IMR-90 (cell line): Measurements from ENCODE around the gene SLC2A13. TPM values are rescaled to one million over a fixed set of nuclear protein-coding genes. Genes with fewer than 3 reads are reported as not detected.

Experiments used
- ATAC-seq: fragments of 200-7000 bp; cut with Tn5 transposase; 2 replicates; pipeline ENCODE4 v1.9.1; 2020; ENCODE audit warnings: low read depth, mild to moderate bottlenecking, moderate library complexity
- BruUV-seq: library from RNA; stranded (reverse); fragments of 400-500 nt; replicated peaks from 2 replicates; lab custom pipeline; 2021; lab: Mats Ljungman, UMichigan
- CTCF ChIA-PET: fragments of 300-600 bp; formaldehyde crosslinking; extraction: SDS; loops from one replicate; lab custom pipeline; 2021; ENCODE audit warnings: antibody characterized with exemption; lab: Yijun Ruan, JAX
- POLR2A ChIA-PET: fragments of 300-600 bp; sonication (Branson Sonifier 250); formaldehyde crosslinking; loops from one replicate; lab custom pipeline; 2022; ENCODE audit warnings: antibody characterized with exemption; ENCODE audit not compliant: unreplicated experiment; lab: Charles Lee
- DNase-seq: peaks from one replicate; pipeline ENCODE4 v3.0.0; 2013
- H2AFZ ChIP-seq: replicated peaks from 2 replicates; pipeline ENCODE3; 2013; ENCODE audit warnings: low read length, mild to moderate bottlenecking; ENCODE audit not compliant: poor library complexity
- H2AK5ac ChIP-seq: 2 replicates; pipeline ENCODE4 v1.6.1; 2013; ENCODE audit warnings: low read depth, low read length, inconsistent platforms
- H2AK9ac ChIP-seq: replicated peaks from 2 replicates; pipeline ENCODE3; 2013; ENCODE audit warnings: mild to moderate bottlenecking, low read depth, low read length, moderate library complexity; ENCODE audit not compliant: poor library complexity
- H2BK120ac ChIP-seq: 2 replicates; pipeline ENCODE4 v1.6.1; 2013; ENCODE audit warnings: low read depth, low read length, inconsistent platforms
- H2BK15ac ChIP-seq: 3 replicates; pipeline ENCODE4 v1.6.1; 2013; ENCODE audit warnings: low read depth, low read length, inconsistent platforms
- H2BK20ac ChIP-seq: 2 replicates; pipeline ENCODE4 v1.6.1; 2013; ENCODE audit warnings: low read depth, mild to moderate bottlenecking, inconsistent platforms, low read length, moderate library complexity
- H2BK5ac ChIP-seq: 2 replicates; pipeline ENCODE4 v1.6.1; 2013; ENCODE audit warnings: mild to moderate bottlenecking, low read depth, low read length, inconsistent platforms; ENCODE audit not compliant: poor library complexity, severe bottlenecking
- H3K14ac ChIP-seq: replicated peaks from 2 replicates; pipeline ENCODE4 v1.6.1; 2013; ENCODE audit warnings: low read depth, low read length, inconsistent platforms
- H3K18ac ChIP-seq: 2 replicates; pipeline ENCODE4 v1.6.1; 2013; ENCODE audit warnings: low read depth, low read length, control low read depth
- H3K23ac ChIP-seq: 2 replicates; pipeline ENCODE4 v1.6.1; 2013; ENCODE audit warnings: low read depth, low read length, inconsistent platforms
- H3K27ac ChIP-seq: 2 replicates; pipeline ENCODE4 v1.5.1; 2013; ENCODE audit warnings: mild to moderate bottlenecking, control low read depth, low read length; ENCODE audit not compliant: insufficient read depth
- H3K27me3 ChIP-seq: 2 replicates; pipeline ENCODE4 v1.6.1; 2013; ENCODE audit warnings: low read length; ENCODE audit not compliant: control insufficient read depth, insufficient read depth
- H3K36me3 ChIP-seq: 2 replicates; pipeline ENCODE4 v1.6.1; 2013; ENCODE audit warnings: low read length, mixed read lengths; ENCODE audit not compliant: control insufficient read depth, insufficient read depth
- H3K4ac ChIP-seq: 2 replicates; pipeline ENCODE4 v1.6.1; 2013; ENCODE audit warnings: low read depth, low read length, inconsistent platforms
- H3K4me1 ChIP-seq: 2 replicates; pipeline ENCODE4 v1.6.1; 2013; ENCODE audit warnings: low read length, mixed read lengths; ENCODE audit not compliant: control insufficient read depth, insufficient read depth
- H3K4me2 ChIP-seq: 2 replicates; pipeline ENCODE4 v1.6.1; 2013; ENCODE audit warnings: low read depth, mild to moderate bottlenecking, control low read depth, low read length, moderate library complexity
- H3K4me3 ChIP-seq: 2 replicates; pipeline ENCODE4 v1.5.1; 2013; ENCODE audit warnings: low read depth, mild to moderate bottlenecking, control low read depth, low read length, moderate library complexity; ENCODE audit not compliant: insufficient read depth
- H3K56ac ChIP-seq: 2 replicates; pipeline ENCODE4 v1.6.1; 2013; ENCODE audit warnings: low read length, inconsistent platforms; ENCODE audit not compliant: insufficient read depth; ENCODE audit errors: extremely low read depth
- H3K79me1 ChIP-seq, 2 experiments: 2 replicates each; pipeline ENCODE4 v1.6.1; 2013; ENCODE audit warnings: low read length in 2 of 2, inconsistent platforms in 1 of 2, low read depth in 1 of 2
- H3K9ac ChIP-seq: 2 replicates; pipeline ENCODE4 v1.6.1; 2013; ENCODE audit warnings: low read depth, low read length, control low read depth
- H3K9me1 ChIP-seq: 2 replicates; pipeline ENCODE4 v1.6.1; 2013; ENCODE audit warnings: low read length, inconsistent platforms; ENCODE audit not compliant: insufficient read depth
- H3K9me3 ChIP-seq: 2 replicates; pipeline ENCODE4 v1.6.1; 2013; ENCODE audit warnings: low read length; ENCODE audit not compliant: control insufficient read depth, insufficient read depth
- H4K20me1 ChIP-seq: 2 replicates; pipeline ENCODE4 v1.6.1; 2013; ENCODE audit warnings: low read length, inconsistent platforms; ENCODE audit not compliant: insufficient read depth
- H4K5ac ChIP-seq: 2 replicates; pipeline ENCODE4 v1.6.1; 2013; ENCODE audit warnings: mild to moderate bottlenecking, low read depth, low read length, control low read depth
- H4K8ac ChIP-seq, 2 experiments: 2 replicates each; pipeline ENCODE4 v1.6.1; 2013; ENCODE audit warnings: low read depth in 2 of 2, low read length in 2 of 2, control low read depth in 1 of 2, inconsistent platforms in 1 of 2
- H4K91ac ChIP-seq: 2 replicates; pipeline ENCODE4 v1.6.1; 2013; ENCODE audit warnings: low read depth, low read length, inconsistent platforms; ENCODE audit not compliant: insufficient read depth
- CHD1 ChIP-seq: IDR thresholded peaks from 2 replicates; pipeline ENCODE4 v1.6.1; 2012; ENCODE audit warnings: low read depth, low read length, improper control_type of control experiment
- FOS ChIP-seq: fragments of 150-350 bp; IDR thresholded peaks from 2 replicates; pipeline ENCODE4 v1.6.1; 2016; ENCODE audit warnings: low read depth, low read length
- MAFK ChIP-seq: IDR thresholded peaks from 2 replicates; pipeline ENCODE4 v1.6.1; 2012; ENCODE audit warnings: low read depth, low read length, improper control_type of control experiment
- MAZ ChIP-seq: IDR thresholded peaks from 2 replicates; pipeline ENCODE4 v1.6.1; 2012; ENCODE audit warnings: low read depth, mild to moderate bottlenecking, low read length, improper control_type of control experiment, moderate library complexity, borderline replicate concordance
- MXI1 ChIP-seq: IDR thresholded peaks from 2 replicates; pipeline ENCODE4 v1.6.1; 2012; ENCODE audit warnings: low read depth, mild to moderate bottlenecking, low read length, moderate library complexity, borderline replicate concordance
- POLR2A ChIP-seq: IDR thresholded peaks from 2 replicates; pipeline ENCODE4 v1.6.1; 2012; ENCODE audit warnings: mild to moderate bottlenecking, low read depth, low read length
- RAD21 ChIP-seq: IDR thresholded peaks from 2 replicates; pipeline ENCODE4 v1.6.1; 2012; ENCODE audit warnings: low read length, improper control_type of control experiment
- RFX5 ChIP-seq: IDR thresholded peaks from 2 replicates; pipeline ENCODE4 v1.8.0; 2012; ENCODE audit warnings: low read depth, mild to moderate bottlenecking, low read length, moderate library complexity
- SMC3 ChIP-seq: fragments of 150-350 bp; IDR thresholded peaks from 2 replicates; pipeline ENCODE4 v1.6.1; 2016; ENCODE audit warnings: low read depth, mild to moderate bottlenecking, antibody characterized with exemption, low read length, moderate library complexity
- USF2 ChIP-seq: fragments of 150-350 bp; IDR thresholded peaks from 2 replicates; pipeline ENCODE4 v1.6.1; 2017; ENCODE audit warnings: mild to moderate bottlenecking, antibody characterized with exemption, low read length, low read depth
- whole genome bisulfite sequencing, 2 experiments: methylation state at CpG; one replicate each; pipeline versions ENCODE4 v1.1.5 to v1.1.7; 2013; ENCODE audit warnings: missing lambda C conversion rate in 2 of 2; ENCODE audit not compliant: insufficient read length in 1 of 2; ENCODE audit errors: extremely low coverage in 2 of 2; 5-methylcytosine and 5-hydroxymethylcytosine counted together
- dilution Hi-C: fragments of 300-500 bp; cut with HindIII; formaldehyde crosslinking; loops from one replicate; pipeline ENCODE4 v1.14.3; 2018; ENCODE audit warnings: low sequenced_read_pairs; ENCODE audit not compliant: unreplicated experiment
- in situ Hi-C: fragments of 300-500 bp; cut with MboI; formaldehyde crosslinking; loops from 3 replicates; pipeline ENCODE4 v1.14.3; 2019; ENCODE audit warnings: low sequenced_read_pairs, inconsistent platforms, mixed read lengths
- intact Hi-C: fragments of 100-400 bp; cut with micrococcal nuclease; formaldehyde crosslinking; loops from 2 replicates; pipeline ENCODE4 v1.10.0; 2022
- polyA plus RNA-seq, 3 experiments: library from polyadenylated mRNA; depleted of rRNA; stranded (reverse); fragments of >200 nt; gene quantifications; 2 replicates each; pipeline ENCODE4 v1.2.3, GENCODE V29; 2012; ENCODE audit warnings: low replicate concordance in 1 of 3
- total RNA-seq: library from RNA; depleted of rRNA; stranded (reverse); fragments of >200 nt; gene quantifications from 2 replicates; pipeline ENCODE4 v1.2.3, GENCODE V29; 2012

Gene SLC2A13
- total and polyA plus RNA-seq, 2 of the 4 experiments (the other 2 are of a cell fraction) = 1.5 to 3.9 TPM

DNA sequence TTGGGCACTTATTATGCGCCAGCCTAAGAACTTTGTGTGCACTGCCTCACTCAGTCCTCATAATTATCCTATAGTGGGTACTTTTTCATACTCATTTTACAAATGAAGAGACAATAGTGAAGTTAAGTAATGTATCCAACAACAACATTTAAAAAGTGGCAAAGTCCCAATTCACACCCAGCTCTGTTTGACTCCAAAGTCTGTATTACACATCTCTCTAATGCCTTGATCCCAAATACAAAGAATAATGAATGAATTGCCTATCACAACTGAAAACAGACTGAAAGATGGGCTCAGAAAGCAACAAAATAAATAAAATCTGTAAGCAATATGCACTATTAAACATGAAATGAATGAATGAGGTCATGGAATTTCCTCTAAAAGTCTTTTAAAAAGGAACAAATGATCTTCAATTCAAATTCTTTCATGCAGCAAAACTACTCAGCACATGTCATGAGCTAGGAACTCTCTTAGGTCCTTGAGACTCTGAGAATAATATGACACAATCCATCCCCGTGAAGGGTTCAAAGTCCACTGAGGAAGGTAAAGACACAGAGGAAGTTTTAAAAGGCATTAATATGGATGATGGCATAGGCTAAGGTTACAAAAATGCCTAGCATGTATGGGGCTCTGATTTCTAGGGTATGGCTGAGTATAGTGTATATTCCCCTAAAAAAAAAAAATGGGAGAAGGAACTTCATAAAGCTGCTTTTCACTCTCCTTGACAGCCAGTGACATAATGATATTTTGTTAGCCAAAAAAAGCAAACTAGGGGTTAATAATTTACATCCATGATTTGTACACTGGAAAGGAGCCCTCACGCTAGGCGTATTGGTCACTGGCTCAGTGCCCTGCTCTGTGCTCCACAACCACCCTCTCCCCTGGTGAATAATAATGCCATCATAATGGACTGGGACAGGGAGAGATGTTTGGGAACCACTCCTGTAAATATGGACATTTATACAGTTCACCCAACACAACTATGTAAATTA is 103.4 kb downstream of the SLC2A13 start:
- no CpG with 5 or more reads among the region's 4 CpGs for WGBS, 2 experiments
- no peak overlapping the region for H3K4me2 ChIP-seq

More for the DNA sequence above, 103.4 kb downstream of the SLC2A13 start:
- H3K23ac ChIP-seq = no peak overlapping the region
- no peak overlapping the region for H3K4ac ChIP-seq
- DNase-seq = no peak
- H3K14ac ChIP-seq = no peak overlapping the region
- H2BK5ac ChIP-seq = no peak overlapping the region
- H2BK20ac ChIP-seq = no peak overlapping the region
- H3K36me3 ChIP-seq = no peaks in the 10 kb centered on the region
- no peak overlapping the region for H2BK120ac ChIP-seq
- no peak overlapping the region for H4K8ac ChIP-seq
- H3K27ac ChIP-seq = no peak overlapping the region
- no peak for ATAC-seq
- H2AK9ac ChIP-seq = no peak overlapping the region
- no peaks in the 10 kb centered on the region for H3K4me1 ChIP-seq
- H3K79me1 ChIP-seq = no peaks in the 10 kb centered on the region
- no peak overlapping the region for H3K18ac ChIP-seq
- dilution Hi-C loops (no loop called here), intact Hi-C loops (no loop called here), in situ Hi-C loops (no loop called here)
- H3K27me3 ChIP-seq = no peaks in the 10 kb centered on the region
- H3K9me1 ChIP-seq = no peaks in the 10 kb centered on the region
- no TSS peak for BruUV-seq
- no peak overlapping the region for H4K5ac ChIP-seq
- no peaks in the 10 kb centered on the region for H4K20me1 ChIP-seq
- POLR2A ChIA-PET = no interaction called here
- H3K56ac ChIP-seq = no peak overlapping the region
- H3K9me3 ChIP-seq = no peaks in the 10 kb centered on the region; the same call in 1 of the 2 replicates
- H2AK5ac ChIP-seq = no peak overlapping the region
- H3K4me3 ChIP-seq = no peak overlapping the region
- no peak overlapping the region for H3K9ac ChIP-seq
- TF ChIP-seq SMC3 (no peak), MAZ (no peak), POLR2A (no peak), FOS (no peak), RAD21 (no peak), MXI1 (no peak), USF2 (no peak), MAFK (no peak), RFX5 (no peak), CHD1 (no peak)
- H2AFZ ChIP-seq = no peak overlapping the region
- H4K91ac ChIP-seq = no peak overlapping the region
- no peak overlapping the region for H2BK15ac ChIP-seq
- CTCF ChIA-PET = interaction anchor here (0.6 kb wide), 3 partner anchors 97 to 204 kb away, joined by 3 read pairs; no protein-coding TSS in a partner anchor
